COLO668 (cell line): ENCODE data around the gene RAB18.
"Not testable (repeated sequence)": the region's sequence is repeated elsewhere in the genome, so short reads cannot be mapped to it uniquely, and the experiment has no call there.

Experiments
- DNase-seq: peaks from one replicate; lab custom pipeline; 2025; ENCODE audit not compliant: unreplicated experiment; lab: John Stamatoyannopoulos, UW

RAB18 gene

GRCh38 chr10:27541796-27542729, 38.0 kb downstream of the RAB18 start:
- DNase-seq, result no peak

GRCh38 chr10:27542812-27543211, 38.7 kb downstream of the RAB18 start:
- DNase-seq, result no peak

- DNase-seq, result no peak
Measured at GRCh38 chr10:27547047-27547446, 42.9 kb downstream of the RAB18 start.

- no peak for DNase-seq
Measured at GRCh38 chr10:27547482-27547881, 43.4 kb downstream of the RAB18 start.

- DNase-seq, result no peak
Measured at GRCh38 chr10:27550823-27551222, 46.7 kb downstream of the RAB18 start.

- peak; percentile 29 for DNase-seq
Measured at GRCh38 chr10:27558612-27559020, 54.5 kb downstream of the RAB18 start.

GRCh38 chr10:27561334-27561733, 57.2 kb downstream of the RAB18 start:
- no peak for DNase-seq

- no peak for DNase-seq
Measured at GRCh38 chr10:27564398-27564797, 60.3 kb downstream of the RAB18 start.

- no peak for DNase-seq
Measured at GRCh38 chr10:27564880-27565279, 60.8 kb downstream of the RAB18 start.

- DNase-seq, result no peak
Measured at GRCh38 chr10:27568196-27569175, 64.4 kb downstream of the RAB18 start.

- no peak for DNase-seq
Measured at GRCh38 chr10:27569946-27570345, 65.8 kb downstream of the RAB18 start.

- DNase-seq, result not testable (repeated sequence)
Measured at GRCh38 chr10:27577038-27577437, 72.9 kb downstream of the RAB18 start.

- no peak for DNase-seq
Measured at GRCh38 chr10:27578316-27578715, 74.2 kb downstream of the RAB18 start.

GRCh38 chr10:27581225-27581624, 77.1 kb downstream of the RAB18 start:
- DNase-seq, result no peak

GRCh38 chr10:27584302-27584701, 80.2 kb downstream of the RAB18 start:
- DNase-seq, result no peak
